GM11168 (cell line): ENCODE data around the gene UBE2O.

ENCODE experiments used
- in situ Hi-C: fragments of 300-500 bp; cut with MboI; formaldehyde crosslinking; loops from one replicate; pipeline ENCODE4 v1.12.0; 2022; ENCODE audit warnings: low sequenced_read_pairs; ENCODE audit not compliant: unreplicated experiment

Gene UBE2O

GRCh38 chr17:76444518-76445311 lies 8.2 kb downstream of the UBE2O start:
- in situ Hi-C loops: no loop called here

GRCh38 chr17:76442341-76443338 lies 10.3 kb downstream of the UBE2O start:
- in situ Hi-C loops: no loop called here

- in situ Hi-C loops: no loop called here
Measured at GRCh38 chr17:76441686-76442340, 11.1 kb downstream of the UBE2O start.

GRCh38 chr17:76440751-76441362 lies 12.1 kb downstream of the UBE2O start:
- in situ Hi-C loops: no loop called here

GRCh38 chr17:76439314-76439928 lies 13.5 kb downstream of the UBE2O start:
- in situ Hi-C loops: no loop called here

GRCh38 chr17:76438906-76439305 lies 14.0 kb downstream of the UBE2O start:
- in situ Hi-C loops: no loop called here

- in situ Hi-C loops: no loop called here
Measured at GRCh38 chr17:76437467-76438402, 15.2 kb downstream of the UBE2O start.

- in situ Hi-C loops: no loop called here
Measured at GRCh38 chr17:76435751-76436150, 17.2 kb downstream of the UBE2O start.

GRCh38 chr17:76434870-76435269 lies 18.1 kb downstream of the UBE2O start:
- in situ Hi-C loops: no loop called here

- in situ Hi-C loops: no loop called here
Measured at GRCh38 chr17:76433693-76434092, 19.3 kb downstream of the UBE2O start.

GRCh38 chr17:76432712-76433336 lies 20.1 kb downstream of the UBE2O start:
- in situ Hi-C loops: no loop called here

- in situ Hi-C loops: no loop called here
Measured at GRCh38 chr17:76432004-76432403, 20.9 kb downstream of the UBE2O start.

GRCh38 chr17:76431509-76431908 lies 21.4 kb downstream of the UBE2O start:
- in situ Hi-C loops: no loop called here

- in situ Hi-C loops: no loop called here
Measured at GRCh38 chr17:76428511-76428910, 24.4 kb downstream of the UBE2O start.

- in situ Hi-C loops: no loop called here
Measured at GRCh38 chr17:76427501-76428231, 25.3 kb downstream of the UBE2O start.

GRCh38 chr17:76426853-76427252 lies 26.1 kb downstream of the UBE2O start:
- in situ Hi-C loops: no loop called here

GRCh38 chr17:76422860-76423259 lies 30.1 kb downstream of the UBE2O start:
- in situ Hi-C loops: no loop called here

GRCh38 chr17:76422406-76422805 lies 30.5 kb downstream of the UBE2O start:
- in situ Hi-C loops: no loop called here
